Lung (tissue), 12 donors: ENCODE data around the gene HACE1. TPM values are rescaled to one million over a fixed set of nuclear protein-coding genes. Genes with fewer than 3 reads are reported as not detected.
"Not testable (repeated sequence)": the region's sequence is repeated elsewhere in the genome, so short reads cannot be mapped to it uniquely, and the experiment has no call there.

Experiments used
- ATAC-seq: fragments of 200-7000 bp; cut with Tn5 transposase; one replicate; pipeline ENCODE4 v1.9.1; 2020; ENCODE audit warnings: moderate number of reproducible peaks; ENCODE audit not compliant: insufficient read depth, low FRiP score
- DNase-seq, 3 donors: peaks; one replicate each; pipeline ENCODE4 v3.0.0-alpha.2; 2013 to 2017
- H3K27ac ChIP-seq, 2 donors: one replicate each; pipeline ENCODE4 v1.5.1; 2013; ENCODE audit warnings: mild to moderate bottlenecking in 2 of 2, moderate library complexity in 2 of 2, control low read depth in 1 of 2, inconsistent platforms in 1 of 2, low read depth in 1 of 2, low read length in 1 of 2
- H3K27me3 ChIP-seq, 3 donors: one replicate each; pipeline ENCODE4 v1.5.1; 2013; ENCODE audit warnings: low read length in 2 of 3; ENCODE audit not compliant: control insufficient read depth in 3 of 3, insufficient read depth in 3 of 3
- H3K36me3 ChIP-seq, 4 donors: one replicate each; pipeline ENCODE4 v1.5.1; 2013; ENCODE audit warnings: low read length in 4 of 4, mild to moderate bottlenecking in 1 of 4, moderate library complexity in 1 of 4; ENCODE audit not compliant: control insufficient read depth in 4 of 4, insufficient read depth in 4 of 4
- H3K4me1 ChIP-seq, 5 donors: one replicate each; pipeline ENCODE4 v1.5.1; 2013; ENCODE audit warnings: low read length in 5 of 5, mild to moderate bottlenecking in 2 of 5, moderate library complexity in 1 of 5; ENCODE audit not compliant: control insufficient read depth in 5 of 5, insufficient read depth in 5 of 5
- H3K4me3 ChIP-seq: one replicate; pipeline ENCODE4 v1.5.1; 2013; ENCODE audit warnings: mild to moderate bottlenecking, control low read depth, moderate library complexity
- H3K9ac ChIP-seq, 2 donors: one replicate each; pipeline ENCODE4 v1.5.1; 2013; ENCODE audit warnings: low read length in 2 of 2, control low read depth in 1 of 2; ENCODE audit not compliant: insufficient read depth in 1 of 2
- H3K9me3 ChIP-seq, 4 donors: one replicate each; pipeline ENCODE4 v1.5.1; 2013; ENCODE audit warnings: low read length in 3 of 4, mild to moderate bottlenecking in 1 of 4, moderate library complexity in 1 of 4; ENCODE audit not compliant: control insufficient read depth in 4 of 4, insufficient read depth in 3 of 4
- WGBS, 2 donors: extraction: QIAGEN DNeasy Blood & Tissue Kit; methylation state at CpG; one replicate each; pipeline ENCODE4 v1.1.7; 2013; 5-methylcytosine and 5-hydroxymethylcytosine counted together
- polyA plus RNA-seq, 2 donors: library from polyadenylated mRNA; stranded (reverse); fragments of 200-250 nt; gene quantifications; one replicate each; pipeline ENCODE4 v1.2.1, GENCODE V29; 2013
- total RNA-seq, 2 donors: library from RNA; depleted of rRNA in 1 of 2; stranded (reverse); fragments of >200 nt in 1 of 2; gene quantifications; one replicate each; pipeline ENCODE4 v1.2.1, GENCODE V29; 2014 to 2021
- TF ChIP-seq, protein P1 (sequence below): IDR thresholded peaks from 2 replicates; pipeline ENCODE4 v1.5.1; 2012; ENCODE audit warnings: mild to moderate bottlenecking; ENCODE audit errors: control extremely low read depth, extremely low read depth
- donor health status: control.
- donor health status: control.
- donor health status: Bipolar disorder and iron deficiency.
- donor health status: healthy.
- donor health status: DM: yes; HTN: yes; CAD: no.

Gene HACE1
- total and polyA plus RNA-seq, 4 donors = 4.6 to 38.0 (median 9.4) TPM

DNA sequence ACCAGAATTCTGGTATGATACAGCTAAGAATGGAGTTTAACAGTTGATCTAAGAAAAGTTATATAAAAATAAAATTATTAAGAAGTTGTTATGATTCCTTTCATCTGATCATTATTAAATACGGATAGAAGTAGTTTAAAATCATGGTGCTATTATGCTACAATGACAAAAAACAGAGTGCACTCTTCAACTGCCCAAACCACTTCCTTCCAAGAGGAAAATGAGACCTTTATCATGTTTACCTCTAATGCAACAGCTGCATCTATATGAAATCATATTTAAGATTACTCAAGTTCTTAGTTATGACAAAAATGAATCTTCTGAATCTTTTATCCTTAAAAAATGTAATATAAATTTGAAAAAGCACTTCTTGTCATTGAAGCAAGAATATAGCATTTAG is 31.2 kb downstream of the HACE1 start:
- ATAC-seq (no peak), DNase-seq (no peak)
- 39 to 61% methylated on average over 1 of the region's 1 CpG for WGBS, 2 donors
- Histone ChIP-seq H3K9me3 (peaks cover 0 to 2% (median 0%) of the 10 kb centered on the region in 4 donors), H3K27ac (no peak overlapping the region), H3K4me3 (no peak overlapping the region), H3K36me3 (peaks cover 2 to 20% (median 6%) of the 10 kb centered on the region in 4 donors), H3K9ac (no peak overlapping the region), H3K27me3 (no peaks in the 10 kb centered on the region), H3K4me1 (no peaks in the 10 kb centered on the region)
- TF ChIP-seq, protein P1, sequence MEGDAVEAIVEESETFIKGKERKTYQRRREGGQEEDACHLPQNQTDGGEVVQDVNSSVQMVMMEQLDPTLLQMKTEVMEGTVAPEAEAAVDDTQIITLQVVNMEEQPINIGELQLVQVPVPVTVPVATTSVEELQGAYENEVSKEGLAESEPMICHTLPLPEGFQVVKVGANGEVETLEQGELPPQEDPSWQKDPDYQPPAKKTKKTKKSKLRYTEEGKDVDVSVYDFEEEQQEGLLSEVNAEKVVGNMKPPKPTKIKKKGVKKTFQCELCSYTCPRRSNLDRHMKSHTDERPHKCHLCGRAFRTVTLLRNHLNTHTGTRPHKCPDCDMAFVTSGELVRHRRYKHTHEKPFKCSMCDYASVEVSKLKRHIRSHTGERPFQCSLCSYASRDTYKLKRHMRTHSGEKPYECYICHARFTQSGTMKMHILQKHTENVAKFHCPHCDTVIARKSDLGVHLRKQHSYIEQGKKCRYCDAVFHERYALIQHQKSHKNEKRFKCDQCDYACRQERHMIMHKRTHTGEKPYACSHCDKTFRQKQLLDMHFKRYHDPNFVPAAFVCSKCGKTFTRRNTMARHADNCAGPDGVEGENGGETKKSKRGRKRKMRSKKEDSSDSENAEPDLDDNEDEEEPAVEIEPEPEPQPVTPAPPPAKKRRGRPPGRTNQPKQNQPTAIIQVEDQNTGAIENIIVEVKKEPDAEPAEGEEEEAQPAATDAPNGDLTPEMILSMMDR = no peak

DNA sequence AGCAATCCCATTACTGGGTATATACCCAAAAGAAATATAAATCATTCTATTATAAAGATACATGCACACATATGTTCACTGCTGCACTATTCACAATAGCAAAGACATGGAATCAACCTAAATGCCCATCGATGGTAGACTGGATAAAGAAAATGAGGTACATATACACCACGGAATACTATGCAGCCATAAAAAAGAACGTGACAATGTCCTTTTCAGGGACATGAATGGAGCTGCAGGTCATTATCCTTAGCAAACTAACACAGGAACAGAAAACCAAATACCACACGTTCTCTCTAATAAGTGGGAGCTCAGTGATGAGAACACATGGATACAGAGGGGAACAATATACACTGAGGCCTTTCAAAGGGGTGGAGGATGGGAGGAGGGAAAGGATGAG is 38.9 kb downstream of the HACE1 start:
- H3K4me1 ChIP-seq, DNase-seq, H3K36me3 ChIP-seq, H3K9ac ChIP-seq, H3K27me3 ChIP-seq, H3K4me3 ChIP-seq, ATAC-seq, H3K9me3 ChIP-seq, H3K27ac ChIP-seq: not testable (repeated sequence)
- WGBS, 2 donors = 95 to 97% methylated on average over 4 of the region's 4 CpGs

DNA sequence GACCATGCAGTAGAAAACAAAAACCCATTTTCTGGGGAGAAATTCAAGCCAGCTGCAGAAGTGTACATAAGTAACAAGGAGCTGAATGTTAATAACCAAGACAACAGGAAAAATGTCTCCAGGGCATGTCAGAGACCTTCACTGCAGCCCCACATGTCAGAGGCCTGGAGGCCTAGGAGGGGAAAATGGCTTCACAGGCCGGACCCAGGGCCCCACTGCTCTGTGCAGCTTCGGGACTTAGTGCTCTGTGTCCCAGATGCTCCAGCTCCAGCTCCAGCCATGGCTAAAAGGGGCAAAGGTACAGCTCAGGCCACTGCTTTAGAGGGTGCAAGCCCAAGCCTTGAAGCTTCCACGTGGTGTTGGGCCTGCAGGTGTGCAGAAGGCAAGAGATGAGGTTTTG is 43.6 kb downstream of the HACE1 start:
- 96% methylated on average over 3 of the region's 3 CpGs for whole genome bisulfite sequencing, 2 donors
- no peak for ATAC-seq
- Histone ChIP-seq H3K36me3 (peaks cover 0 to 2% (median 0%) of the 10 kb centered on the region in 4 donors), H3K4me1 (no peaks in the 10 kb centered on the region), H3K9ac (no peak overlapping the region), H3K27me3 (no peaks in the 10 kb centered on the region), H3K27ac (no peak overlapping the region), H3K4me3 (no peak overlapping the region), H3K9me3 (no peaks in the 10 kb centered on the region)
- TF ChIP-seq, protein P1 = no peak
- DNase-seq = no peak

DNA sequence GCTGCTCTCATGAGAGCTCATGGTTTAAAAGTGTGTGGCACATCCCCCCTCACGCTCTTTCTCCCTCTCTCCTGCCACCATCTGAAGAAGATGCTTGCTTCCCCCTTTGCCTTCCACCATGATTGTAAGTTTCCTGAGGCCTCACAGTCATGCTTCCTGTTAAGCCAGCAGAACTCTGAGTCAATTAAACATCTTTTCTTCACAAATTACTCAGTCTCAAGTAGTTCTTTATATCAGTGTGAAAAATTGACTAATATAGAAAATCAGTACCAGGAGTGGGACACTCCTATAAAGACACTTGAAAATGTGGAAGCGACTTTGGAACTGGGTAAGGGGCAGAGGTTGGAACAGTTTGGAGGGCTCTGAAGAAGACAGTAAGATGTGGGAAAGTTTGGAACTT is 45.0 kb downstream of the HACE1 start:
- DNase-seq (no peak), ATAC-seq (no peak)
- no peaks in the 10 kb centered on the region for H3K27me3 ChIP-seq
- H3K4me1 ChIP-seq = no peaks in the 10 kb centered on the region
- no peaks in the 10 kb centered on the region for H3K9me3 ChIP-seq
- peaks cover 0 to 3% (median 2%) of the 10 kb centered on the region in 4 donors for H3K36me3 ChIP-seq
- WGBS, 2 donors = 95 to 97% methylated on average over 2 of the region's 2 CpGs
- H3K27ac ChIP-seq = no peak overlapping the region
- no peak overlapping the region for H3K4me3 ChIP-seq
- H3K9ac ChIP-seq = no peak overlapping the region
- TF ChIP-seq, protein P1 = no peak
